HepG2 (cell line): ENCODE measurements around the gene NPPC. TPM values are rescaled to one million over a fixed set of nuclear protein-coding genes. Genes with fewer than 3 reads are reported as not detected.

Source experiments
- CTCF ChIP-seq: sonication (generic); formaldehyde crosslinking; IDR thresholded peaks from 2 replicates; pipeline ENCODE4 v1.5.0; 2020; ENCODE audit warnings: mild to moderate bottlenecking, missing genetic modification reagents, moderate library complexity
- ETV5 ChIP-seq: IDR thresholded peaks from 2 replicates; pipeline ENCODE4 v1.6.1; 2018; ENCODE audit warnings: missing biosample characterization, missing genetic modification reagents, inconsistent platforms, borderline replicate concordance
- FOXC1 ChIP-seq: sonication (generic); formaldehyde crosslinking; IDR thresholded peaks from 2 replicates; pipeline ENCODE4 v1.8.0; 2022; ENCODE audit warnings: mild to moderate bottlenecking, missing genetic modification reagents, borderline replicate concordance
- KDM4B ChIP-seq: sonication (generic); formaldehyde crosslinking; IDR thresholded peaks from 2 replicates; pipeline ENCODE4 v1.4.0; 2020; ENCODE audit warnings: missing genetic modification reagents
- SP4 ChIP-seq: sonication (generic); formaldehyde crosslinking; IDR thresholded peaks from 2 replicates; pipeline ENCODE4 v1.8.1; 2023; ENCODE audit warnings: mild to moderate bottlenecking, missing genetic modification reagents
- TARDBP ChIP-seq: sonication (generic); formaldehyde crosslinking; IDR thresholded peaks from 2 replicates; pipeline ENCODE4 v1.8.0; 2022; ENCODE audit warnings: mild to moderate bottlenecking, missing genetic modification reagents
- ZBTB20 ChIP-seq: sonication (generic); formaldehyde crosslinking; IDR thresholded peaks from 2 replicates; pipeline ENCODE4 v1.8.1; 2023; ENCODE audit warnings: missing genetic modification reagents, low read depth, mild to moderate bottlenecking, borderline replicate concordance
- ZNF350 ChIP-seq: sonication (generic); formaldehyde crosslinking; IDR thresholded peaks from 2 replicates; pipeline ENCODE4 v1.4.0; 2020; ENCODE audit warnings: mild to moderate bottlenecking, low read depth, missing genetic modification reagents, borderline replicate concordance
- ZNF614 ChIP-seq: IDR thresholded peaks from 2 replicates; pipeline ENCODE4 v1.6.1; 2018; ENCODE audit warnings: missing biosample characterization, missing genetic modification reagents, inconsistent platforms, borderline replicate concordance
- ZNF687 ChIP-seq: sonication (generic); formaldehyde crosslinking; IDR thresholded peaks from 2 replicates; pipeline ENCODE4 v1.5.1; 2020; ENCODE audit warnings: mild to moderate bottlenecking, missing genetic modification reagents, moderate library complexity
- ZNF891 ChIP-seq: sonication (generic); formaldehyde crosslinking; IDR thresholded peaks from 2 replicates; pipeline ENCODE4 v1.5.0; 2020; ENCODE audit warnings: mild to moderate bottlenecking, missing genetic modification reagents
- ZSCAN21 ChIP-seq: sonication (generic); formaldehyde crosslinking; IDR thresholded peaks from 2 replicates; pipeline ENCODE4 v1.8.0; 2022; ENCODE audit warnings: mild to moderate bottlenecking, missing genetic modification reagents, moderate library complexity, borderline replicate concordance
- polyA plus RNA-seq, 8 experiments: library from polyadenylated mRNA; depleted of rRNA in 3 of 8; stranded (reverse) in 7 of 8; unstranded in 1 of 8; fragments of >200 nt; fragmentation: Illumina TruSeq in 4 of 8; extraction: Trizol in 4 of 8; gene quantifications; 2 replicates each; pipeline versions ENCODE4 v1.2.1 to v1.2.3, GENCODE V29; 2011 to 2016; ENCODE audit warnings: low read depth in 4 of 8, missing spikeins in 1 of 8, mixed read lengths in 1 of 8; ENCODE audit not compliant: insufficient read depth in 1 of 8
- total RNA-seq, 5 experiments: library from RNA; depleted of rRNA; stranded (reverse); fragments of >200 nt; fragmentation: Illumina TruSeq; extraction: Trizol; gene quantifications; 2 replicates each; pipeline ENCODE4 v1.2.3, GENCODE V29; 2016; ENCODE audit warnings: low read depth in 1 of 5
- TF ChIP-seq, protein P1 (sequence below): sonication (generic); formaldehyde crosslinking; IDR thresholded peaks from 2 replicates; pipeline ENCODE4 v1.5.0; 2020; ENCODE audit warnings: mild to moderate bottlenecking, missing genetic modification reagents, borderline replicate concordance

NPPC gene
- total and polyA plus RNA-seq, 2 of the 13 experiments (the other 11 are each of a cell fraction or from before 2014, with no cell fraction given), result 0.11 TPM; not detected in 1

DNA sequence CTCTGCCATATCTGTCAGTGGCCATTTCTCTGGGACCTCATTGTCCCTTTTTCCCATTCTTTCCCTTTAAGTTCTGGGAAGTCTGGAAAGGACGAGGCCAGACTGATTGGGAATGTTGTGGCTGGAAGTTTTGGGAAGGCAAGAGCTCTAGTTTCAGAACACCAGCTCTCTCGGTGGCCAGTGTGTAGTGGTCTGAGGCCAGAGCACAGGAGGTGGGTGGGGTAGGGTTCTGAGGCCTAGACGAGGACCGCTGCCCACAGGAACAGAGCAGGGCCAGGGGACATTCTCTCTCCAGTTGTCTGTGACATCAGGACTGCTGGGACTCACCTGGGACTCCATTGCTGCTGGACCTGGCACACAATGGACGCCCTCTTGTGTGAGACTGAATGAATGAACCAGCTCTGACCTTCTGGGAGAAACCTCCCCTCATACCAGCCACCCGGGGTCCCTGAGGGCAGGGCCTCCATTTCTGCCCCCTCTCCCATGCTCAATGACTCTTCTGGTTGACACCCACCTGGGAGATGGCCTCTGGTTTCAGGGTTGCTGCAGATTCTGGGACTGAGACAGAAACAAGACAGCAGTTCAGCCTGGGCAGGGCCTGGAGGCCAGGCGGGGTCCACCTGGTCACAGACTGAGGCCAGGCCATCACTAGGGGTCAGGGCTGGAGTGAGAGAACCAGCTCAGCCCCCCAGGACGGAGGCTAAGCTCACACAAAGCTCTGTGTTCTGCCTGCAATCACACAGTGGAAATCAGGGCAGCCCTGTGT is 8.4 kb upstream of the NPPC start (continued):
- peak; percentile 19; the same call in 1 of the 2 replicates for TF ChIP-seq FOXC1
- 0 out of 2 replicates have a peak, but pooled peaks have one; percentile 17 for TF ChIP-seq ZNF891
- TF ChIP-seq ZNF350 (CRISPR knock-in tag), result peak; percentile 22; the same call in 1 of the 2 replicates
- 0 out of 2 replicates have a peak, but pooled peaks have one; percentile 22 for TF ChIP-seq ZSCAN21
- peak; percentile 48 for TF ChIP-seq CTCF (CRISPR knock-in tag)
- TF ChIP-seq, protein P1, sequence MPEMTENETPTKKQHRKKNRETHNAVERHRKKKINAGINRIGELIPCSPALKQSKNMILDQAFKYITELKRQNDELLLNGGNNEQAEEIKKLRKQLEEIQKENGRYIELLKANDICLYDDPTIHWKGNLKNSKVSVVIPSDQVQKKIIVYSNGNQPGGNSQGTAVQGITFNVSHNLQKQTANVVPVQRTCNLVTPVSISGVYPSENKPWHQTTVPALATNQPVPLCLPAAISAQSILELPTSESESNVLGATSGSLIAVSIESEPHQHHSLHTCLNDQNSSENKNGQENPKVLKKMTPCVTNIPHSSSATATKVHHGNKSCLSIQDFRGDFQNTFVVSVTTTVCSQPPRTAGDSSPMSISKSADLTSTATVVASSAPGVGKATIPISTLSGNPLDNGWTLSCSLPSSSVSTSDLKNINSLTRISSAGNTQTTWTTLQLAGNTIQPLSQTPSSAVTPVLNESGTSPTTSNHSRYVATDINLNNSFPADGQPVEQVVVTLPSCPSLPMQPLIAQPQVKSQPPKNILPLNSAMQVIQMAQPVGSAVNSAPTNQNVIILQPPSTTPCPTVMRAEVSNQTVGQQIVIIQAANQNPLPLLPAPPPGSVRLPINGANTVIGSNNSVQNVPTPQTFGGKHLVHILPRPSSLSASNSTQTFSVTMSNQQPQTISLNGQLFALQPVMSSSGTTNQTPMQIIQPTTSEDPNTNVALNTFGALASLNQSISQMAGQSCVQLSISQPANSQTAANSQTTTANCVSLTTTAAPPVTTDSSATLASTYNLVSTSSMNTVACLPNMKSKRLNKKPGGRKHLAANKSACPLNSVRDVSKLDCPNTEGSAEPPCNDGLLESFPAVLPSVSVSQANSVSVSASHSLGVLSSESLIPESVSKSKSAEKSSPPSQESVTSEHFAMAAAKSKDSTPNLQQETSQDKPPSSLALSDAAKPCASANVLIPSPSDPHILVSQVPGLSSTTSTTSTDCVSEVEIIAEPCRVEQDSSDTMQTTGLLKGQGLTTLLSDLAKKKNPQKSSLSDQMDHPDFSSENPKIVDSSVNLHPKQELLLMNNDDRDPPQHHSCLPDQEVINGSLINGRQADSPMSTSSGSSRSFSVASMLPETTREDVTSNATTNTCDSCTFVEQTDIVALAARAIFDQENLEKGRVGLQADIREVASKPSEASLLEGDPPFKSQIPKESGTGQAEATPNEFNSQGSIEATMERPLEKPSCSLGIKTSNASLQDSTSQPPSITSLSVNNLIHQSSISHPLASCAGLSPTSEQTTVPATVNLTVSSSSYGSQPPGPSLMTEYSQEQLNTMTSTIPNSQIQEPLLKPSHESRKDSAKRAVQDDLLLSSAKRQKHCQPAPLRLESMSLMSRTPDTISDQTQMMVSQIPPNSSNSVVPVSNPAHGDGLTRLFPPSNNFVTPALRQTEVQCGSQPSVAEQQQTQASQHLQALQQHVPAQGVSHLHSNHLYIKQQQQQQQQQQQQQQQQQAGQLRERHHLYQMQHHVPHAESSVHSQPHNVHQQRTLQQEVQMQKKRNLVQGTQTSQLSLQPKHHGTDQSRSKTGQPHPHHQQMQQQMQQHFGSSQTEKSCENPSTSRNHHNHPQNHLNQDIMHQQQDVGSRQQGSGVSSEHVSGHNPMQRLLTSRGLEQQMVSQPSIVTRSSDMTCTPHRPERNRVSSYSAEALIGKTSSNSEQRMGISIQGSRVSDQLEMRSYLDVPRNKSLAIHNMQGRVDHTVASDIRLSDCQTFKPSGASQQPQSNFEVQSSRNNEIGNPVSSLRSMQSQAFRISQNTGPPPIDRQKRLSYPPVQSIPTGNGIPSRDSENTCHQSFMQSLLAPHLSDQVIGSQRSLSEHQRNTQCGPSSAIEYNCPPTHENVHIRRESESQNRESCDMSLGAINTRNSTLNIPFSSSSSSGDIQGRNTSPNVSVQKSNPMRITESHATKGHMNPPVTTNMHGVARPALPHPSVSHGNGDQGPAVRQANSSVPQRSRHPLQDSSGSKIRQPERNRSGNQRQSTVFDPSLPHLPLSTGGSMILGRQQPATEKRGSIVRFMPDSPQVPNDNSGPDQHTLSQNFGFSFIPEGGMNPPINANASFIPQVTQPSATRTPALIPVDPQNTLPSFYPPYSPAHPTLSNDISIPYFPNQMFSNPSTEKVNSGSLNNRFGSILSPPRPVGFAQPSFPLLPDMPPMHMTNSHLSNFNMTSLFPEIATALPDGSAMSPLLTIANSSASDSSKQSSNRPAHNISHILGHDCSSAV (CRISPR knock-in tag), result 0 out of 2 replicates have a peak, but pooled peaks have one; percentile 33
- TF ChIP-seq SP4 (CRISPR knock-in tag), result 0 out of 2 replicates have a peak, but pooled peaks have one; percentile 23
- 0 out of 2 replicates have a peak, but pooled peaks have one; percentile 51 for TF ChIP-seq KDM4B (CRISPR knock-in tag)
- peak; percentile 58 for TF ChIP-seq ZNF687 (CRISPR knock-in tag)
- no peak for TF ChIP-seq ZBTB20 (CRISPR knock-in tag)
- 0 out of 2 replicates have a peak, but pooled peaks have one; percentile 55 for TF ChIP-seq ZNF614 (CRISPR knock-in tag)
- TF ChIP-seq TARDBP, result 0 out of 2 replicates have a peak, but pooled peaks have one; percentile 29
- no peak for TF ChIP-seq ETV5 (CRISPR knock-in tag)
